GM19023 (cell line): ENCODE results near the gene GRHL1.
"Not testable (repeated sequence)": the region's sequence is repeated elsewhere in the genome, so short reads cannot be mapped to it uniquely, and the experiment has no call there.

Source experiments
- ATAC-seq: cut with Tn5 transposase; IDR thresholded peaks from one replicate; pipeline ENCODE4 v1.9.1; 2021; ENCODE audit warnings: mild to moderate bottlenecking, moderate library complexity; ENCODE audit not compliant: unreplicated experiment

GRHL1 gene

DNA sequence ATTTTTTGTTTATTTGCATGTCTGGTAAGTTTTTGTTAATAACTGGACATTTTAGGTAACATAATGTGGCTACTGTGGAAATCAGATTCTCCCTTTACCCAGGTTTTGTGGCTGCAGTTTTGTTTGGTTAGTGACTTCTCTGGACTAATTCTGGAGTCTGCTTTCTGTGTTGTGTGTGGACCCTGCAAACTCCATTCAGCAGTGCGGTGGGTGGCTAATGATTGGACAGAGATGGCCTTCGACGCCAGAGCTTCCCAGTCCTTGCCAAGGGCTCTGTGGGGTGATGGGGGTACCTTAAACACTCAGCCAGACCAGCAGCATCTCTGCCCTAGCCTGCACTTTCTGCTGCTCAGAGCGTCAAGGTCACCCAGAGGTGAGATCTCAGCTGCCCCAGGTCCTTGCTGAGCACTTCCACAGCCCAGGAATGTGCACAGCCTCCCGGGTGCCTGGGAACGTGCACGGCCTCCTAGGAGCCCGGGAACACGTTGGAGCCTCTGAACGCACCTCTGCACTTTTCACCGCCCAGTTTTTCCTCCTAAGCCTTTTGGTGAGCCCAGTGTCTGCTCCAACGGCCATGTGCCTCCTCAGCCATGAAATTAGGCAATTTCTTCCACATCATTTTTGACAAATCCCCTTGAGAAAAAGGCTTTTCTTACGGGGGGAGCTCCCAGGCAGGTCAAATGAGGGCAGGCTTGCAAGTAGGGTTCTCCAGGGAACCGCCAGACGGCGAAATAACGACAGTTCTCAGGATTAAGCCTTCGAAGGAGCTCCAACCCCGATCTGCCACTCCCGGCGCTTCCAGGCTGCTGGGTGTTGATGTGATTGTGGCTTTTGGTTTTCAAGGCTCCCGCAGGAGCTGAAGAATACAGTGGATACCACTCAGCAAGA is 56.7 kb downstream of the GRHL1 start:
- no peak for ATAC-seq

DNA sequence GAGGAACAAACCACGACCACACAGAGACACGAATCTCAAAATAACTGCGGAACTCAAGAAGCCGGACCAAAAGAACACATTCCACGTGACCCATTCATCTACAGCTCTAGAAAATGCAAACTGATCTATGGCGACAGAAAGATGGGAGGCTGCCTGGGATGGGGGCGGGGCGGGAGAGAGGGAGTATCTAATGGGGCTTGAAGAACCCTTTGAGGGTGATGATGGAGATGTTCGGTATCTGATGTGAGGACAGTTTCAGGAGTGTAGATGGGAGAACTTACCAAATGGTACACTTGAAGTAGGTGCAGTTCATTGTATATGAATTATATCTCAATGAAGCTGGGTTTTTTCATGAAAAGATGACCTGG is 57.3 kb downstream of the GRHL1 start:
- ATAC-seq = no peak

DNA sequence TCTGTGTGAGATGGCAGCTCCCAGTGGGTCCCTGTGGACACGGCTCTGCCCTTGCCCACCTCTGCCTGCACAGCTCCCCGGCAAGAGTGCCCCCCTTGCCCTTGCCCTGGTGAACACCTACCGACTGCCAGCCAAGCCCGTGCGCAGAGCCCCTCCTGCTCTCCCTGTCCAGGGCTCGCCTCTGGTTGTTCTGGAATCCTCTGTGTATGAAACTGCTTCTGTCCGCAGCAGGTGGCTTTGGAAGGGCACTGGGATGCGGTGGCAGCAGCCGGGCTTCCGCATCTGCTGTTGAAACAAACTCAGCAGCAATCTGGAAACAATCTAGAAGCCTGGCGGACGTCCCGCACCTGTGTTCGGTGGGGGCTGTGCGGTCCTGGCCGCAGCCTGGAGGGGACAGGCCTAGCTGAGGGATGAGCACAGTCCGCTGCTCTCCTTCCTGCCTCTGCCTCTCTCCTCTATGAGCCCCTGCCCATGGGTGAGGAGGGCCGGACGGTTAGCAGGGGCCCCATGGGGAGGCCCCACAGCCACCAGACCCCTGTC is 57.8 kb downstream of the GRHL1 start:
- no peak for ATAC-seq

DNA sequence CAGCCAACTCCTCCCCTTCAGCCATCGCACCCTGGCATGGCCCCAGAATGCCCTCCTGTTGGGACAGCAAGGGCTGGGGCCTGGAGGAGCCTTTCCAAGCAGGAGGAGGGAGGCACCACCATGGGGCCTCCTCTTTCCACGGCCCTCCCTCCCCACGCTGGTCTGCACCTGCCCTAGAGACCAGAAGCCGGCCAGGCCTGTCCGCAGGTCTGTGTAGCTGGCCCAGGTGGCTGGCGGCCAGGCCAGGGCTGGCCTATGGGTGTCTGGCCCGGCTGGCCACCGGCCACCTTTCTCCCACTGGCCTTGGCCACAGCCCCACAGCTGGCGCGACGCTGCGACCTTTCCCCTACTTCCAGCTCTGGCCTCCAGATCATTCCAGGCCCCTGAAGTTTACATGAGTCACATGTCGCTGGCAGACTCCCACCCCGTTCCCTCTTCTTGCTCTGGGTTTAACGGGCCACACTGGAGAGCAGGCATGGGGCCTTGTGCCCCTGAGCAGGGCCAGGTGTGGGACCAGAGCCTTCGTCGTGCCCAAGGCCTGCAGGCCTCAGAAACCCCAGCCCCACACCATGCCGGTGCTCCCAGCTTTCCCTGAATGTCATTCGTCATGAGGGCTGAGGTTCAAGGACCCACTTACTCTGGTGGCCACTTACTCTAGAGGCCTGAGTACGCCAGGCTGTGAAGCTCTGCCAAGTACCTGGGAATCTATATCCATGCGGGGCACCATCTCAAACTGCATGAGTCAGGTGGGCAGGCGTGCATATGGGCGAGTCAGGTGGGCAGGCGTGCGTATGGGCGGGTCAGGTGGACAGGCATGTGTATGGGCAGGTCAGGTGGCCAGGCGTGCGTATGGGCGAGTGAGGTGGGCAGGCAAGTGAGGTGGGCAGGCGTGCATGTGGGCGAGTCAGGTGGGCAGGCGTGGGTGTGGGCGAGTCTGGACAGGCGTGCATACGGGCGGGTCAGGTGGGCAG is 58.6 kb downstream of the GRHL1 start:
- no peak for ATAC-seq

DNA sequence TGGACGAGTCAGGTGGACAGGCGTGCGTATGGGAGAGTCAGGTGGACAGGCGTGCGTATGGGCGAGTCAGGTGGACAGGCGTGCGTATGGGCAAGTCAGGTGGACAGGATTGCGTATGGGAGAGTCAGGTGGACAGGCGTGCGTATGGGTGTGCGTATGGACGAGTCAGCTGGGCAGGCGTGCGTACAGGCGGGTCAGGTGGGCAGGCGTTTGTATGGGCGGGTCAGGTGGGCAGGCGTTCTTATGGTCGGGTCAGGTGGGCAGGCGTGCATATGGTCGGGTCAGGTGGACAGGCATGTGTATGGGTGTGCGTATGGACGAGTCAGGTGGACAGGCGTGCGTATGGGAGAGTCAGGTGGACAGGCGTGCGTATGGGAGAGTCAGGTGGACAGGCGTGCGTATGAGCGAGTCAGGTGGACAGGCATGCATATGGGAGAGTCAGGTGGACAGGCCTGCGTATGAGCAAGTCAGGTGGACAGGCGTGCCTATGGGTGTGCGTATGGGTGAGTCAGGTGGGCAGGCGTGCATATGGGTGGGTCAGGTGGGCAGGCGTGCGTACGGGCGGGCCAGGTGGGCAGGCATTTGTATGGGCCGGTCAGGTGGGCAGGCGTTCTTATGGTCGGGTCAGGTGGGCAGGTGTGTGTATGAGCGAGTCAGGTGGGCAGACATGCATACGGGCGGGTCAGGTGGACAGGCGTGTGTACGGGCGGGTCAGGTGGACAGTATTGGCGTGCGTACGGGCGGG is 59.5 kb downstream of the GRHL1 start:
- ATAC-seq = not testable (repeated sequence)

DNA sequence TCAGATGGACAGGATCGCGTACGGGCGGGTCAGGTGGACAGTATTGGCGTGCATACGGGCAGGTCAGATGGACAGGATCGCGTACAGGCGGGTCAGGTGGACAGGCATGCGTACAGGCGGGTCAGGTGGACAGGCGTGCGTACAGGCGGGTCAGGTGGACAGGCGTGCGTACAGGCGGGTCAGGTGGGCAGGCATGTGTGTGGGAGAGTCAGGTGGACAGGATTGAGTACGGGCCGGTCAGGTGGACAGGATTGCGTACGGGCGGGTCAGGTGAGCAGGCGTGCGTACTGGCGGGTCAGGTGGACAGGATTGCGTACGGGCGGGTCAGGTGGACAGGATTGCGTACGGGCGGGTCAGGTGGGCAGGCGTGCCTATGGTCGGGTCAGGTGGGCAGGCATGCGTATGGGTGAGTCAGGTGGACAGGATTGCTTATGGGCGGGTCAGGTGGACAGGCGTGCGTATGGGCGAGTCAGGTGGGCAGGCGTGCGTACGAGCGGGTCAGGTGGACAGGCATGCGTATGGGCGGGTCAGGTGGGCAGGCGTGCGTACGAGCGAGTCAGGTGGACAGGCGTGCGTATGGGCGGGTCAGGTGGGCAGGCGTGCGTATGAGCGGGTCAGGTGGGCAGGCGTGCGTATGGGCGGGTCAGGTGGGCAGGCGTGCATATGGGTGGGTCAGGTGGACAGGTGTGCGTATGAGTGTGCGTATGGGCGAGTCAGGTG is 60.3 kb downstream of the GRHL1 start:
- ATAC-seq = not testable (repeated sequence)

DNA sequence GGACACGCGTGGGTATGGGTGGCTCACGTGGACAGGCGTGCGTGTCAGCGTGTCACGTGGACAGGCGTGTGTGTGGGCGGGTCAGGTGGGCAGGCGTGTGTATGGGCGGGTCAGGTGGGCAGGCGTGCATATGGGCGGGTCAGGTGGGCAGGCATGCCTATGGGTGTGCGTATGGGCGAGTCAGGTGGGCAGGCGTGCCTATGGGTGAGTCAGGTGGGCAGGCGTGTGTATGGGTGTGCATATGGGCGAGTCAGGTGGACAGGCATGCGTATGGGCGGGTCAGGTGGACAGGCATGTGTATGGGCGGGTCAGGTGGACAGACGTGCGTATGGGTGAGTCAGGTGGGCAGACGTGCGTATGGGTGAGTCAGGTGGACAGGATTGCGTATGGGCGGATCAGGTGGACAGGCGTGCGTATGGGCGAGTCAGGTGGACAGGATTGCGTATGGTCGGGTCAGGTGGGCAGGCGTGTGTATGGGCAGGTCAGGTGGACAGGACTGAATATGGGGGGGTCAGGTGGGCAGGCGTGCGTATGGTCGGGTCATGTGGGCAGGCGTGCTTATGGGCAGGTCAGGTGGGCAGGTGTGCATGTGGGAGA is 61.0 kb downstream of the GRHL1 start:
- ATAC-seq = not testable (repeated sequence)

DNA sequence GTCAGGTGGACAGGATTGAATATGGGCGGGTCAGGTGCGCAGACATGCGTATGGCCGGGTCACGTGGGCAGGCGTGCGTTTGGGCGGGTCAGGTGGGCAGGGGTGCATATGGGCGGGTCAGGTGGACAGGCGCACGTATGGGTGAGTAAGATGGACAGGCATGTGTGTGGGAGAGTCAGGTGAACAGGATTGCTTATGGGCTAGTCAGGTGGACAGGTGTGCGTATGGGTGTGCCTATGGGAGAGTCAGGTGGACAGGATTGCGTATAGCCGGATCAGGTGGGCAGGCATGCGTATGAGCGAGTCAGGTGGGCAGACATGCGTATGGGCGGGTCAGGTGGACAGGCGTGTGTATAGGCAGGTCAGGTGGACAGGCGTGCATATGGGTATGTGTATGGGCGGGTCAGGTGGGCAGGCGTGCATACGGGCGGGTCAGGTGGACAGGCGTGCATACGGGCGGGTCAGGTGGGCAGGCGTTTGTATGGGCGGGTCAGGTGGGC is 61.5 kb downstream of the GRHL1 start:
- no peak for ATAC-seq

DNA sequence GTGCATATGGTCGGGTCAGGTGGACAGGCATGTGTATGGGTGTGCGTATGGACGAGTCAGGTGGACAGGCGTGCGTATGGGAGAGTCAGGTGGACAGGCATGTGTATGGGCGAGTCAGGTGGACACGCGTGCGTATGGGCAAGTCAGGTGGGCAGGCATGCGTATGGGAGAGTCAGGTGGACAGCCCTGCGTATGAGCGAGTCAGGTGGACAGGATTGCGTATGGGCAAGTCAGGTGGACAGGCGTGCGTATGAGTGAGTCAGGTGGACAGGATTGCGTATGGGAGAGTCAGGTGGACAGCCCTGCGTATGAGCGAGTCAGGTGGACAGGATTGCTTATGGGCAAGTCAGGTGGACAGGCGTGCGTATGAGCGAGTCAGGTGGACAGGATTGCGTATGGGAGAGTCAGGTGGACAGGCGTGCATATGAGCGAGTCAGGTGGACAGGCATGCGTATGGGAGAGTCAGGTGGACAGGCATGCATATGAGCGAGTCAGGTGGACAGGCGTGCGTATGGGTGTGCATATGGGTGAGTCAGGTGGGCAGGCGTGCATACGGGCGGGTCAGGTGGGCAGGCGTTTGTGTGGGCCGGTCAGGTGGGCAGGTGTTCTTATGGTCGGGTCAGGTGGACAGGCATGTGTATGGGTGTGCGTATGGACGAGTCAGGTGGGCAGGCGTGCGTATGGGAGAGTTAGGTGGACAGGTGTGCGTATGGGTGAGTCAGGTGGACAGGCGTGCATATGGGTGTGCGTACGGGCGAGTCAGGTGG is 62.3 kb downstream of the GRHL1 start:
- not testable (repeated sequence) for ATAC-seq

DNA sequence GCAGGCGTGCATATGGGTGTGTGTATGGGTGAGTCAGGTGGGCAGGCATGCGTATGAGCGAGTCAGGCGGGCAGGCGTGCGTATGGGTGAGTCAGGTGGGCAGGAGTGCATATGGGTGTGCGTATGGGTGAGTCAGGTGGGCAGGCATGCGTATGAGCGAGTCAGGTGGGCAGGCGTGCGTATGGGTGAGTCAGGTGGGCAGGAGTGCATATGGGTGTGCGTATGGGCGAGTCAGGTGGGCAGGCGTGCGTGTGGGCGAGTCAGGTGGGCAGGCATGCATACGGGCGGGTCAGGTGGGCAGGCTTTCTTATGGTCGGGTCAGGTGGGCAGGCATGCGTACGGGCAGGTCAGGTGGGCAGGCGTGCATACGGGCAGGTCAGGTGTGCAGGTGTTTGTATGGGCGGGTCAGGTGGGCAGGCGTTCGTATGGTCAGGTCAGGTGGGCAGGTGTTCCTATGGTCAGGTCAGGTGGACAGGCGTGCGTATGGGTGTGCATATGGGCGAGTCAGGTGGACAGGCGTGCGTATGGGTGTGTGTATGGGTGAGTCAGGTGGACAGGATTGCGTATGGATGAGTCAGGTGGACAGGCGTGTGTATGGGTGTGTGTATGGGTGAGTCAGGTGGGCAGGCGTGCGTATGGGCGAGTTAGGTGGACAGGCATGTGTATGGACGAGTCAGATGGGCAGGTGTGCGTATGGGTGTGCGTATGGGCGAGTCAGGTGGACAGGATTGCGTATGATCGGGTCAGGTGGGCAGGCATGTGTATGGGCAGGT is 63.1 kb downstream of the GRHL1 start:
- ATAC-seq = no peak

DNA sequence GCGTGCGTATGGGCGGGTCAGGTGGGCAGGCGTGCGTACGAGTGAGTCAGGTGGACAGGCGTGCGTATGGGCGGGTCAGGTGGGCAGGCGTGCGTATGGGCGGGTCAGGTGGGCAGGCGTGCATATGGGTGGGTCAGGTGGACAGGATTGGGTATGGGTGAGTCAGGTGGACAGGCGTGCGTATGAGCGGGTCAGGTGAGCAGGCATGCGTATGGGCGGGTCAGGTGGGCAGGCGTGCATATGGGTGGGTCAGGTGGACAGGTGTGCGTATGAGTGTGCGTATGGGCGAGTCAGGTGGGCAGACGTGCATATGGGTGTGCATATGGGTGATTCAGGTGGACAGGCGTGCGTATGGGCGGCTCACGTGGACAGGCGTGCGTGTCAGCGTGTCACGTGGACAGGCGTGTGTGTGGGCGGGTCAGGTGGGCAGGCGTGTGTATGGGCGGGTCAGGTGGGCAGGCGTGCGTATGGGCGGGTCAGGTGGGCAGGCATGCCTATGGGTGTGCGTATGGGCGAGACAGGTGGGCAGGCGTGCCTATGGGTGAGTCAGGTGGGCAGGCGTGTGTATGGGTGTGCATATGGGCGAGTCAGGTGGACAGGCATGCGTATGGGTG is 64.0 kb downstream of the GRHL1 start:
- ATAC-seq = not testable (repeated sequence)

DNA sequence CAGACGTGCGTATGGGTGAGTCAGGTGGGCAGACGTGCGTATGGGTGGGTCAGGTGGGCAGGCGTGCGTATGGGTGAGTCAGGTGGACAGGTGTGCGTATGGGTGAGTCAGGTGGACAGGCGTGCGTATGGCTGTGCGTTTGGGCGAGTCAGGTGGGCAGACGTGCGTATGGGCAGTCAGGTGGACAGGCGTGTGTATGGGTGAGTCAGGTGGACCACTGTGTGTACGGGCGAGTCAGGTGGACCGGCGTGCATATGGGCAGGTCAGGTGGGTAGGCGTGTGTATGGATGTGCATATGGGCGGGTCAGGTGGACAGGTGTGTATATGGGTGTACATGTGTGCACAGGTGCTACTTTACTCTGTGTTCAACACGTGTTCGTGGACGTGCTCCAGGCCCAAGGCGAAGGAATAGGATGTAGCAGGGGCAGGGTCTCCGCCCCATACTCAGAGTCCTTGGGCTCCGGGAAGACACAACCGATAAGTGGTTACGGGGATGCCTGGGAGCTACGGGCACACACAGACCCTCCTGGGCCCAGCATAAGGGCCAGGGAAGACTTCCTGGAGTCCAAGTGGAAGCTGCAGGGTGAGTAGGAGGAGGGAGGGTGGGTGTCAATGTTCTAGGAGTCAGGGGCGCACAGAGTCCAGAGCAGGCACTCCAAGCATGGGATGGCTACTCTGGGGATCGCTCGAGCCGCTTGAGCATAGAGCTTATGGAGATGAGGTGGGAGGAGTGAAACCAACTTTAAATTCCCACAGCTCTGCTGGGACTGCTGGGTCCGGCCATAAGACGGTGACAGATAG is 64.7 kb downstream of the GRHL1 start:
- ATAC-seq = no peak

DNA sequence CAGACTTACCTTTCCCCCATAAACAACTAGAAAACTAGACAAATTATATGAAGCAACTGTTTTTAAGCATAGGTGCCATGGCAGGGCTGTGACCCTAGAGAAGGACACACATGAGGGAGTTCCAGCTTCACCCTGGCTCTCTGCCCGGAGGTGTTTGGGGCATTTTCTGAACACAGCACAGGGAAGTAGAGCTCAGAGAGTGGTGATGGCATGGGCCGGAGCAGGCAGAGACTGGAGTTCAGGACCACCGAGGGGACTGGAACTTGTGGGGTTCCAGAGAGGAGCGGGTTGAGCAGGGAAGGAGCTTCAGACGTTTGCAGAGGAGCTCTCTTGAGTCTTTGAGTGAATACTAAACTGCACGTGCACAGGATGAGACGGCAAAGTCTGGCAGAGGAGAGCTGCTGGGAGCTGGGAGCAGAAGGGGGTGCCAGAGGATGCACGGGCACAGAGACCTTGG is 65.3 kb downstream of the GRHL1 start:
- ATAC-seq = no peak

DNA sequence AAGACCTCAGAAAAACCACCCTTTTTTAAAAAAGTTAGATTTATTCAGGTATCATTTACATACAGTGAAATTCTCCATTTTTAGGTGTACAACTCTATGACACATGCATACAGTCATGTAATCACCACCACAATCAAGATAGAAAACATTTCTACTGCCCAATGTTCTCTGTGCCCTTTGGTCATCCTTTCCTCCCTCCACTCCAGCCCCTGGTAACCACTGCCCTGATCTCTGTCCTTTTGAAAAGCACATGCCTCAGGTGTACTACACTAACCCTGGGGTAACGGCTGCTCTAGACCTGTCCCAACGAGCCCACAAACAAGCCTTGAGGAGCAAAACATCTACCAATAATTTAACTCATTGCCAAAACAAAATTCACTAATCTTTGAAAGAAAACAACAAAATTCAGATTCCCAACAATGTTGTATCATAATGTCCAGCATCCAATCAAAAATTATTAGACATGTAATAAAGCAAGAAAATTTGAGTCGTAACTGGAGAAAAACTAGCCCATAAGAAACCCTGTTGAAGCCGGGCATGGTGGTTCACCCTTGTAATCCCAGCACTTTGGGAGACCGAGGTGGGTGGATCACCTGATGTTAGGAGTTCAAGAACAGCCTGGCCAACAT is 65.9 kb downstream of the GRHL1 start:
- ATAC-seq = no peak

DNA sequence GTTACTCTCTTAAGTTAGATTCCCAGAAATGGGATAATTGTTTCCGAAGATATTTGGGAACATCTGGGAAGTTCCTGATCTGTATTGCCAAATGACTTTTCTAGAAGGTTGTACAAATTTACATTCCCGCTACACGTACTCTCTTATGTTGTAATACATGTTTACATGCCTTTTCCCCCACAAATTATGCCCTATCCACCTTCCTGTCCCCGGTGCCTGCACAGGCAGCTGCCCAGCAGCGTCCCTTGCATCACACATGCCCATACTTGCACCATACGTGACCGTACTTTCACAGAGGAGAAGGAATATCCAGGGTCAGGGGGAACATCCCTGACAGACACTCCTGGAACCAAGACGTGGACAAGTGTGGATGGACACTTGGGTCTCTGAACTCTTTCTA is 67.7 kb downstream of the GRHL1 start:
- ATAC-seq = no peak
